ENCODE results near the gene PCDHGA9.
"Not testable (repeated sequence)": the region's sequence is repeated elsewhere in the genome, so short reads cannot be mapped to it uniquely, and the experiment has no call there.

PCDHGA9 gene

GRCh38 chr5:141373673-141374317, 28.8 kb upstream of the PCDHGA9 start, which contains the start of gene PCDHGA6:
PCDHGA6 (plus strand) TSS chr5:141373891; CDS start chr5:141374084, 193 bp downstream.
- Mint-ChIP-seq H3K27ac (no peak within 1 kb of the TSS), H3K9me3 (peaks cover 16 to 52% of the 10 kb centered on the region in 2 donors), H3K27me3 (peaks cover 77% of the 10 kb centered on the region), H3K4me3 (peak within 1 kb of the TSS; percentile 27 to 52), H3K4me1 (peaks cover 8% of the 10 kb centered on the region)
- DNase-seq (no peak), ATAC-seq (no peak)

- Mint-ChIP-seq H3K27ac (no peak overlapping the region), H3K9me3 (peaks cover 16 to 52% of the 10 kb centered on the region in 2 donors), H3K4me3 (no peak overlapping the region), H3K4me1 (peaks cover 8% of the 10 kb centered on the region), H3K27me3 (peaks cover 69% of the 10 kb centered on the region)
- DNase-seq (no peak), ATAC-seq (no peak)
These were observed 28.0 kb upstream of the PCDHGA9 start for GRCh38 chr5:141374627-141375026.

- DNase-seq, H3K4me1 Mint-ChIP-seq, ATAC-seq, H3K27ac Mint-ChIP-seq, H3K4me3 Mint-ChIP-seq: not testable (repeated sequence)
- Mint-ChIP-seq H3K27me3 (peaks cover 59% of the 10 kb centered on the region), H3K9me3 (peaks cover 14 to 45% of the 10 kb centered on the region in 2 donors)
These were observed 27.0 kb upstream of the PCDHGA9 start for GRCh38 chr5:141375444-141376155.

GRCh38 chr5:141382469-141383294, 19.9 kb upstream of the PCDHGA9 start, which contains the start of gene PCDHGA7:
PCDHGA7 (plus strand) TSS chr5:141382742; CDS start chr5:141382900, 158 bp downstream.
- ATAC-seq (no peak), DNase-seq (no peak)
- Mint-ChIP-seq H3K27me3 (peaks cover 67% of the 10 kb centered on the region), H3K27ac (peak within 1 kb of the TSS in 1 of 2 donors; percentile 56), H3K9me3 (peaks cover 5 to 25% of the 10 kb centered on the region in 2 donors), H3K4me1 (peaks cover 5% of the 10 kb centered on the region), H3K4me3 (peak within 1 kb of the TSS; percentile 74 to 85)

GRCh38 chr5:141383345-141383744, 19.2 kb upstream of the PCDHGA9 start:
- H3K9me3 Mint-ChIP-seq, result peaks cover 7 to 27% of the 10 kb centered on the region in 2 donors
- H3K4me3 Mint-ChIP-seq, result peak overlapping the region; percentile 74 to 85
- ATAC-seq (no peak), DNase-seq (no peak)
- H3K27me3 Mint-ChIP-seq, result peaks cover 65% of the 10 kb centered on the region
- no peak overlapping the region for H3K27ac Mint-ChIP-seq
- H3K4me1 Mint-ChIP-seq, result peaks cover 5% of the 10 kb centered on the region

GRCh38 chr5:141384471-141385267, 17.9 kb upstream of the PCDHGA9 start:
- Mint-ChIP-seq H3K4me3 (no peak overlapping the region), H3K9me3 (peaks cover 10 to 41% of the 10 kb centered on the region in 2 donors), H3K4me1 (peaks cover 5% of the 10 kb centered on the region), H3K27ac (no peak overlapping the region), H3K27me3 (peaks cover 75% of the 10 kb centered on the region)
- DNase-seq (no peak), ATAC-seq (no peak)

- peaks cover 83% of the 10 kb centered on the region for H3K27me3 Mint-ChIP-seq
- peak in 1 of 2 donors; percentile 35 for DNase-seq
- peaks cover 24 to 48% of the 10 kb centered on the region in 2 donors for H3K9me3 Mint-ChIP-seq
- peak within 1 kb of the TSS; percentile 56 to 57 for H3K4me3 Mint-ChIP-seq
- ATAC-seq, result peak; percentile 81
- H3K27ac Mint-ChIP-seq, result peak within 1 kb of the TSS in 1 of 2 donors; percentile 6
- not testable (repeated sequence) for H3K4me1 Mint-ChIP-seq
These were observed 14.8 kb upstream of the PCDHGA9 start, which contains the start of gene PCDHGB4 for GRCh38 chr5:141387557-141388311. PCDHGB4 (plus strand) TSS chr5:141387698; CDS start chr5:141387885, 187 bp downstream.

GRCh38 chr5:141388661-141389060, 13.9 kb upstream of the PCDHGA9 start:
- Mint-ChIP-seq H3K27me3 (peaks cover 83% of the 10 kb centered on the region), H3K27ac (no peak overlapping the region), H3K4me3 (peak overlapping the region in 1 of 2 donors; percentile 15), H3K9me3 (peaks cover 24 to 41% of the 10 kb centered on the region in 2 donors), H3K4me1 (no peaks in the 10 kb centered on the region)
- ATAC-seq (no peak), DNase-seq (no peak)

GRCh38 chr5:141389153-141390042, 13.2 kb upstream of the PCDHGA9 start:
- Mint-ChIP-seq H3K4me3 (no peak overlapping the region), H3K4me1 (no peaks in the 10 kb centered on the region), H3K27ac (no peak overlapping the region), H3K9me3 (peaks cover 29 to 46% of the 10 kb centered on the region in 2 donors), H3K27me3 (peaks cover 83% of the 10 kb centered on the region)
- no peak for DNase-seq
- no peak for ATAC-seq

- DNase-seq (no peak), ATAC-seq (no peak)
- H3K27ac Mint-ChIP-seq, result peak within 1 kb of the TSS in 1 of 2 donors; percentile 86
- peaks cover 25 to 38% of the 10 kb centered on the region in 2 donors for H3K9me3 Mint-ChIP-seq
- H3K4me1 Mint-ChIP-seq, result no peaks in the 10 kb centered on the region
- no peak within 1 kb of the TSS for H3K4me3 Mint-ChIP-seq
- H3K27me3 Mint-ChIP-seq, result peaks cover 81% of the 10 kb centered on the region
These were observed 10.0 kb upstream of the PCDHGA9 start, which contains the start of gene PCDHGA8 for GRCh38 chr5:141392429-141393198. PCDHGA8 (plus strand) TSS chr5:141392633; CDS start chr5:141392814, 181 bp downstream.

- Mint-ChIP-seq H3K27me3 (peaks cover 77% of the 10 kb centered on the region), H3K4me3 (no peak overlapping the region), H3K4me1 (no peaks in the 10 kb centered on the region), H3K9me3 (peaks cover 23 to 36% of the 10 kb centered on the region in 2 donors), H3K27ac (no peak overlapping the region)
- ATAC-seq (no peak), DNase-seq (no peak)
These were observed 9.3 kb upstream of the PCDHGA9 start for GRCh38 chr5:141393267-141393666.

GRCh38 chr5:141394401-141395187, 8.0 kb upstream of the PCDHGA9 start:
- peaks cover 77% of the 10 kb centered on the region for H3K27me3 Mint-ChIP-seq
- H3K4me3 Mint-ChIP-seq, ATAC-seq, H3K27ac Mint-ChIP-seq, DNase-seq, H3K4me1 Mint-ChIP-seq: not testable (repeated sequence)
- H3K9me3 Mint-ChIP-seq, result peaks cover 20 to 34% of the 10 kb centered on the region in 2 donors
